Right forelimb (tissue), 1 donor: Measurements from ENCODE around the gene C1orf141.
"Not testable (repeated sequence)": the region's sequence is repeated elsewhere in the genome, so short reads cannot be mapped to it uniquely, and the experiment has no call there.

Experiments used
- DNase-seq: peaks from one replicate; pipeline ENCODE4 v3.0.0-alpha.2; 2018

Gene C1orf141

GRCh38 chr1:67141832-67142231, 7.1 kb upstream of the C1orf141 start:
- not testable (repeated sequence) for DNase-seq

GRCh38 chr1:67140460-67140859, 5.7 kb upstream of the C1orf141 start:
- no peak for DNase-seq

- no peak for DNase-seq
These were observed 4.2 kb upstream of the C1orf141 start for GRCh38 chr1:67138813-67139499.

- DNase-seq: no peak
These were observed 2.6 kb upstream of the C1orf141 start for GRCh38 chr1:67137307-67137753.

- DNase-seq: no peak
These were observed 584 bp upstream of the C1orf141 start for GRCh38 chr1:67135354-67135753.

- DNase-seq: no peak
These were observed 1.6 kb downstream of the C1orf141 start for GRCh38 chr1:67133177-67133576.

GRCh38 chr1:67130673-67131072, 4.1 kb downstream of the C1orf141 start:
- no peak for DNase-seq

- no peak for DNase-seq
These were observed 7.8 kb downstream of the C1orf141 start for GRCh38 chr1:67126974-67127373.

- no peak for DNase-seq
These were observed 8.5 kb downstream of the C1orf141 start for GRCh38 chr1:67126111-67126746.

- no peak for DNase-seq
These were observed 10.3 kb downstream of the C1orf141 start for GRCh38 chr1:67124455-67124854.

GRCh38 chr1:67120855-67121619, 13.7 kb downstream of the C1orf141 start:
- no peak for DNase-seq

GRCh38 chr1:67118646-67119045, 16.1 kb downstream of the C1orf141 start:
- no peak for DNase-seq

GRCh38 chr1:67118191-67118590, 16.6 kb downstream of the C1orf141 start:
- DNase-seq: no peak

GRCh38 chr1:67114162-67114561, 20.6 kb downstream of the C1orf141 start:
- no peak for DNase-seq

GRCh38 chr1:67110352-67110751, 24.4 kb downstream of the C1orf141 start:
- DNase-seq: no peak

GRCh38 chr1:67105508-67105907, 29.3 kb downstream of the C1orf141 start:
- no peak for DNase-seq

- no peak for DNase-seq
These were observed 31.2 kb downstream of the C1orf141 start for GRCh38 chr1:67103548-67103947.

- DNase-seq: no peak
These were observed 33.9 kb downstream of the C1orf141 start for GRCh38 chr1:67100833-67101232.

GRCh38 chr1:67097305-67097704, 37.5 kb downstream of the C1orf141 start:
- DNase-seq: no peak

- no peak for DNase-seq
These were observed 40.6 kb downstream of the C1orf141 start for GRCh38 chr1:67094191-67094590.

- DNase-seq: no peak
These were observed 45.0 kb downstream of the C1orf141 start for GRCh38 chr1:67089685-67090208.

- DNase-seq: no peak
These were observed 46.3 kb downstream of the C1orf141 start for GRCh38 chr1:67088440-67088839.

- no peak for DNase-seq
These were observed 49.4 kb downstream of the C1orf141 start for GRCh38 chr1:67085326-67085725.
